ENCODE results near the gene TMEM109.

The TMEM109 gene

DNA sequence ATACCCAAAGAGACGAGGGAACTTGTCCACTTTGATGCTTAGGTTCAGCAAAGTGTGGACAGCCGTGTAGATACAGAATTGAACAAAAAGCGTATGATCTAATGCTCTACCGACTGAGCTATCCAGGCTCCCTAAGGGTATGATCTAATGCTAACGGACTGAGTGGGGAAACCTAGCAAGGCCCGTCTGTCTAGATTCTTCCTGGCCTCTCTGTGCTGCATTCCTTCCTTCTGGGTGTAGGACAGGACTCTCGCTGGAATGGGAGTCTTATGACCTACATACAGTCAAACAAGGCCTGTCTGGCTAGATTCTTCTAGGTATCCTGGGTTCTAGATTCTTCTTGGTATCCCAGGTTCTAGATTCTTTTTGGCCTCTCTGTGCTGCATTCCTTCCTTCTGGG, 46.4 kb downstream of the TMEM109 start:
- in situ Hi-C loops (cut with MboI; ENCODE audit: low sequenced_read_pairs): no loop called here

DNA sequence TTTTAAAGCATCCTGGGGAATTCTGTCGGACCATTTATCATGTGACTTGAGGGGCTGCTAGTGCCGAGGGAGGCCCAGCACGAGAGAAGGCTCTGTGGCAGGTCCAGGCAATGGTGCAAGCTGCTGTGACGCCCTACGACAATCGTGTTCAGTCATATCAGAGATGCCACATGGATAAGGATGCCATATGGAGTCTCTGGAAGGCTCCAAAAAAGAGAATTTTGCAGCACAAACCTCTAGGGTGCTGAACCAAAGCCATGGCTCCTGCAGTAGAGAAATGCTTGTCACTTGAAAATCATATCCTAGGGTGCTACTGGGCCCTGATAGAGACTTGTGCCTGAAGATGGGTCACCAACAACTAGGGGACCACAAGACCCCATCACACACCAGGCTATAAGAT, 50.8 kb downstream of the TMEM109 start:
- in situ Hi-C loops (cut with MboI; ENCODE audit: low sequenced_read_pairs): no loop called here

DNA sequence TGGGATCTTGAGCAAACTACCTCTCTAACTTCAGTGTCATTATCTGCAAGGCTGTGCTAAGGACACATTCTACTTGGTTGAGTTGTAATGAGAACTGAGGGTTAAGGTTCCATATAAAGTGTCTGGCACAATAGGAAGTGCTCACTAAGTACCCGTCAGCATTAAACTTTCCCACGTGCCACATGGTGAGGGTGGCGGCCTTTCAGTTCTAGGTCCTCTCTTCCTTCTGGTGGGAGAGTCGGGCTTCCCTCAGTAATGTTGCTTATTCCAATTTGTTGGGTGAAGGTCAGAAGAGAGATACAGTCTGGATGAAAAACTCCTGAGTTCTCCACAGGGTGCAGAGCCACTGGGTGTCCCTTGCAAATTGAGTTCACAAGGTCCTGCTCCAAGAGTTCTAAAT, 52.9 kb downstream of the TMEM109 start:
- in situ Hi-C loops (cut with MboI; ENCODE audit: low sequenced_read_pairs): no loop called here

DNA sequence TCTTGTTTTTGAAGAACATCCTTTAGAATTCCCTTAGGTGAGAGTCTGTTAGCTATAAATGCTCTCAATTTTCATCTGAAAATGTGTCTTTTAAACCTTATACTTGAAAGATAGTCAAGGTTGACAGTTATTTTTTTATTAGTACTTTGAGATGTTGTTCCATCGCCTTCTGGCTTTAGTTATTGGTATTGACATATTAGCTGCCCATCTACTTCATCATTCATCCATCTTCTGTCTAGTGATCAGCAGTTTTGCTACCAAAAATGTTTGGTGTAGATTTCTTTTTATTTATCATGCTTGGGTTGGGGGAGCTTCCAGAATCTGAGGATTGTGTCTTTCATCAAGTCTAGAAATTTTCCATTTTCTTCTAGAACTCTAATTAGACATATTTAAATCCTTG, 54.3 kb downstream of the TMEM109 start:
- in situ Hi-C loops (cut with MboI; ENCODE audit: low sequenced_read_pairs): no loop called here

DNA sequence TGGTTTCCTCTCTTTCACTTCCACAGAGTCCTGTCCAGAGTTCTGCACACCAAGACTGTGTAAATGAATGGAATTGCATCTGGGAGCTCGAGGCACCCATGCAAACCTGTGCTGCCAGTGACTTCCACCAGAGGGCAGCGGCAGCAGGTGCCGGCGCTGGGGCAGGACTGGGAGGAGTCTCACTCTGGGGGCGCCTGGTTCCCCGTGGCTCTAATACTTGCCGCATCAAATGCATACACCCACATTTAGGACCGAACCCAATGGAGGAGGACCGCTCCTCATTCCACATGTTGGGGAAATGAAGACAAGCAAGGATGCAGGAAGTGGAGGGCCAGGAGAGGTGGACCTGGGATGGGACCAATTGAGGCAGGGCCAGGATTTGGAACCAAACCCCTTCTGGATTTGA, 56.4 kb downstream of the TMEM109 start:
- in situ Hi-C loops (cut with MboI; ENCODE audit: low sequenced_read_pairs): no loop called here

DNA sequence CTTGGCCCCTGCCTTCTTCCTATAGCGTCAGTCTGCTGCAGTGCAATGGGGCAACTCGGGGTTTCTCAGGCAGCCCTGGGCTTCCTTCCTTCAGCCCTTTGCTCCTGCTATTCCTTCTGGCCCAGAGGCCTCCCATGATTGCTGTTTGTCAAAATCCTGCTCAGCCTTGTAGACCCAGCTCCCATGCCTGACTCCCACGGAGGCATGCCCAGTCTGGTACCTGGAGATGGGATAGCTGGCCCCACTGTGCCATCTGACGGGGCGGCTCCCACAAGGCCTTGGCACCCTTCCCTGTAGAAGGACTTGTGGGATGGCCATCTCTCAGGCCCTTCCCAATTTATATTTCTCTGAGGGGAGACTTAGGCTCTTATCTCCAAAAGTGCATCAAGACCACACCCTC, 56.9 kb downstream of the TMEM109 start:
- in situ Hi-C loops (cut with MboI; ENCODE audit: low sequenced_read_pairs): no loop called here

DNA sequence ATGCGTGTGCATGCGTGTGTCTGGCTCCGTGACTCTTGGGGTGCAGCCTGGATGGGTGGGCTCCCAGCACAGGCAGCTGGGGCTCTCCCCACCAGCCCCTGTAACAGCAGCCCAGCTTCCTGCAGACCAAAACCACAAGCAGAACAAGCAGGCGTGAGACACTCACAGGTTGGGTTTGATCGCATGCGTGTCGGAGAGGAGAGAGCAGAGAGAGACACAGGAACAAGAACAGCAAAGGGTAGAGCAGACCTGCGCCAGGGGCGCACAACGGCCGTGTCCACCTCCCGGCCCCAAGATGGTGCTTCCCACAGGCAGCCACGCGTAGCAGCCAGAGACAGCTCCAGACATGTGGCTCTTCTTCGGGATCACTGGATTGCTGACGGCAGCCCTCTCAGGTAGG, 57.6 kb downstream of the TMEM109 start, which contains the start of gene CD6:
Gene CD6 (plus strand): TSS at position 161 of the 400 bp plus-strand sequence. CDS start 186 bp downstream, at position 347.
- in situ Hi-C loops (cut with MboI; ENCODE audit: low sequenced_read_pairs): no loop called here

DNA sequence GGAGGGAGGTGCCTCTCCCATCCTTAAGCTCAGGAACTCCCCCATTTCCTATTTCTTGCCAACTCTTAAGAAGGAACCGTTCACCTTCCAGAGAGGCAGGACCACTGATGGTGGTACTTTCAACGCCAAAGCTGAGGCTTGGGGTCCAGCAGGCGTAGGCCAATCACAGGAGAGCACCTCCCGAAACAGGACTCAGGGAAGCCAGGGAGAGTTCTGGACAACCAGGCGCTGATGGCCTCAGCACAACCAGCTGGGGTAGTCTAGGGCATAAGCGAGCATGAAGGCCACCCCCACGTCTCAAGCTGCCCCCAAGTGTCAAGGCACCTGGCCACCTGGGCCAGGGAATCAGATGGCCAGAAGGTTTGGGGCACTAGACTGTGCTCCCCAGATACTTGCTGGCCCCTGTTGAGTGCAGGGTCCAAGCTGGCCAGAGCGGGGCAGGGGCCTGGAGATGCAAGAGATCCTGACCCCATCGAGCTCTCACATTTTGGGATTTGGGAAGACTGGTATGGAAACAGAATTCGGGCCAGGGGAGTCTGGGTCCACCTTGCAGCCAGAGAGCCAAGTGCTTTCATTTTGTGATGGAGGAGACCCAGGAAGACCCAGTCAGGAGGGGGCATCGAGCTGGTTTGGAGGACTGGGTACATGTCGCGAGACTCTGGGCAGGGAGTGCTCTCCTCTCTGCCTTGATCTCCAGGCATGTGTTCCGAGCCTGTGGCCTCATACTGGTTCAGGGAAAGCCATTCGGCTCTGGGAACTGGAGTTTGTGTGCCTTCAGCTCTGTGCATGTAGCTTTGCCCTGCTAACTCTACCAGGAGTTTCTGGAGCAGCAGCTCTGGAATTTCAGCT, 58.4 kb downstream of the TMEM109 start:
- in situ Hi-C loops (cut with MboI; ENCODE audit: low sequenced_read_pairs): no loop called here
